Lower lobe of right lung (tissue), 2 donors: ENCODE data around the gene THRA. TPM values are rescaled to one million over a fixed set of nuclear protein-coding genes. Genes with fewer than 3 reads are reported as not detected.
"Not testable (repeated sequence)": the region's sequence is repeated elsewhere in the genome, so short reads cannot be mapped to it uniquely, and the experiment has no call there.

ENCODE experiments used
- ATAC-seq, 2 donors: fragments of 200-7000 bp; cut with Tn5 transposase; one replicate each; pipeline ENCODE4 v1.9.1; 2020 to 2022; ENCODE audit warnings: mild to moderate bottlenecking in 2 of 2, moderate library complexity in 2 of 2
- DNase-seq: peaks from one replicate; pipeline ENCODE4 v3.0.0-alpha.2; 2020
- H3K27ac ChIP-seq: fragments of 200-600 bp; one replicate; pipeline ENCODE4 v1.8.0; 2022
- H3K27me3 ChIP-seq: fragments of 200-600 bp; one replicate; pipeline ENCODE4 v1.8.0; 2022; ENCODE audit warnings: low read depth
- H3K36me3 ChIP-seq: fragments of 200-600 bp; one replicate; pipeline ENCODE4 v1.8.0; 2022; ENCODE audit warnings: mild to moderate bottlenecking
- H3K4me1 ChIP-seq: fragments of 200-600 bp; one replicate; pipeline ENCODE4 v1.8.0; 2022
- H3K4me3 ChIP-seq: fragments of 200-600 bp; one replicate; pipeline ENCODE4 v1.8.0; 2022; ENCODE audit warnings: mild to moderate bottlenecking
- H3K9me3 ChIP-seq: fragments of 200-600 bp; one replicate; pipeline ENCODE4 v1.8.0; 2022
- CTCF ChIP-seq: fragments of 200-600 bp; IDR thresholded peaks from one replicate; pipeline ENCODE4 v1.8.0; 2022; ENCODE audit warnings: antibody characterized with exemption, mild to moderate bottlenecking
- intact Hi-C: fragments of 100-400 bp; cut with DNase I; formaldehyde crosslinking; loops from one replicate; pipeline ENCODE4 v1.11.0; 2022
- microRNA-seq: library from miRNA; unstranded; fragments of <30 nt; microRNA quantifications from one replicate; pipeline ENCODE4 v1.2.0, GENCODE V29; 2020; ENCODE audit warnings: borderline number of aligned reads
- total RNA-seq: library from RNA; stranded (reverse); fragmentation: NEBNext Ultra II Directional; extraction: Animal tissue kit (Norgen Biotek cat#: 25700); gene quantifications from one replicate; pipeline ENCODE4 v1.2.1, GENCODE V29; 2021
- donor health status: DM: no; HTN: yes; CAD: no; lungs with severe emphysema.

The THRA gene
- total RNA-seq, 1 donor from 2014 or later = 50.1 TPM

GRCh38 chr17:40139566-40140058 lies 76.8 kb downstream of the THRA start:
- DNase-seq (no peak), ATAC-seq (peak in 1 of 2 donors; percentile 6)
- no peak for TF ChIP-seq CTCF
- intact Hi-C loops = no loop called here
- H3K4me3 ChIP-seq = peak overlapping the region; percentile 73
- H3K9me3 ChIP-seq = no peaks in the 10 kb centered on the region
- H3K36me3 ChIP-seq = peaks cover 63% of the 10 kb centered on the region
- H3K27ac ChIP-seq = peak overlapping the region; percentile 91
- H3K4me1 ChIP-seq = peaks cover 29% of the 10 kb centered on the region
- no peaks in the 10 kb centered on the region for H3K27me3 ChIP-seq

- H3K27ac ChIP-seq, H3K27me3 ChIP-seq, ATAC-seq, H3K4me3 ChIP-seq, DNase-seq, H3K9me3 ChIP-seq, intact Hi-C loops: not testable (repeated sequence)
- Histone ChIP-seq H3K4me1 (peaks cover 37% of the 10 kb centered on the region), H3K36me3 (peaks cover 67% of the 10 kb centered on the region)
These were observed 80.4 kb downstream of the THRA start for GRCh38 chr17:40143166-40143565.

Small RNAs within 50 kb of the gene (microRNA-seq; reads per million reads assigned to microRNA genes)
- gene MIR6884 = not detected

Other genes with a start within 250 kb of the THRA start
- 7.1 TPM for gene IKZF3, start 198.7 kb upstream of the THRA start, total RNA-seq
- gene ZPBP2, start 194.8 kb upstream of the THRA start, total RNA-seq = not detected
- 11.1 TPM for gene GSDMB, start 144.3 kb upstream of the THRA start, total RNA-seq
- gene ORMDL3, start 135.4 kb upstream of the THRA start, total RNA-seq = 61.3 TPM
- not detected for gene LRRC3C, start 135.2 kb upstream of the THRA start, total RNA-seq
- 0.62 TPM for gene GSDMA, start 100.0 kb upstream of the THRA start, total RNA-seq
- gene PSMD3, start 82.2 kb upstream of the THRA start, total RNA-seq = 79.3 TPM
- 1.9 TPM for gene CSF3, start 47.5 kb upstream of the THRA start, total RNA-seq
- 59.6 TPM for gene MED24, start 8.6 kb upstream of the THRA start, total RNA-seq
- gene NR1D1, start 37.6 kb downstream of the THRA start, total RNA-seq = 20.1 TPM
- gene MSL1, start 59.0 kb downstream of the THRA start, total RNA-seq = 97.7 TPM
- 101 TPM for gene CASC3, start 77.6 kb downstream of the THRA start, total RNA-seq
- 9.3 TPM for gene RAPGEFL1, start 114.5 kb downstream of the THRA start, total RNA-seq
- gene WIPF2, start 156.3 kb downstream of the THRA start, total RNA-seq = 42.4 TPM
- gene CDC6, start 224.9 kb downstream of the THRA start, total RNA-seq = 2.3 TPM
- 82.6 TPM for gene RARA, start 246.2 kb downstream of the THRA start, total RNA-seq